WTC11 (cell line): ENCODE data around the gene DUX4.
"Not testable (repeated sequence)": the region's sequence is repeated elsewhere in the genome, so short reads cannot be mapped to it uniquely, and the experiment has no call there.

Experiments used
- CBFB ChIP-seq: sonication (generic); formaldehyde crosslinking; IDR thresholded peaks from 2 replicates; pipeline ENCODE4 v1.8.1; 2022; ENCODE audit warnings: mild to moderate bottlenecking, low read depth, missing genetic modification reagents
- EMX1 ChIP-seq: fragments of 250-450 bp; sonication (Bioruptor Pico); IDR thresholded peaks from 2 replicates; pipeline ENCODE4 v1.8.0; 2021; ENCODE audit warnings: mild to moderate bottlenecking
- NFYB ChIP-seq: sonication (generic); formaldehyde crosslinking; conservative IDR thresholded peaks from 2 replicates; pipeline ENCODE4 v1.8.0; 2022; ENCODE audit warnings: low read depth, missing genetic modification reagents
- NR2C2 ChIP-seq: sonication (generic); formaldehyde crosslinking; IDR thresholded peaks from 2 replicates; pipeline ENCODE4 v1.8.0; 2022; ENCODE audit warnings: mild to moderate bottlenecking, missing genetic modification reagents
- SMAD4 ChIP-seq: sonication (generic); formaldehyde crosslinking; IDR thresholded peaks from 2 replicates; pipeline ENCODE4 v1.8.0; 2022; ENCODE audit warnings: mild to moderate bottlenecking, missing genetic modification reagents
- ZNF121 ChIP-seq: sonication (generic); formaldehyde crosslinking; IDR thresholded peaks from 2 replicates; pipeline ENCODE4 v1.8.0; 2023; ENCODE audit warnings: missing genetic modification reagents
- ZNF263 ChIP-seq: sonication (generic); formaldehyde crosslinking; IDR thresholded peaks from 2 replicates; pipeline ENCODE4 v1.8.1; 2022; ENCODE audit warnings: low read depth, mild to moderate bottlenecking, moderate library complexity, missing genetic modification reagents
- TF ChIP-seq, protein P1 (sequence below): sonication (generic); formaldehyde crosslinking; IDR thresholded peaks from 2 replicates; pipeline ENCODE4 v1.8.1; 2022; ENCODE audit warnings: missing genetic modification reagents, borderline replicate concordance
- TF ChIP-seq, protein P2 (sequence below): fragments of 200-600 bp; IDR thresholded peaks from 2 replicates; pipeline ENCODE4 v1.8.0; 2022; ENCODE audit warnings: antibody characterized with exemption
- TF ChIP-seq, protein P3 (sequence below): sonication (generic); formaldehyde crosslinking; IDR thresholded peaks from 2 replicates; pipeline ENCODE4 v1.8.0; 2022; ENCODE audit warnings: mild to moderate bottlenecking, missing genetic modification reagents
- TF ChIP-seq, protein P4 (sequence below): sonication (generic); formaldehyde crosslinking; IDR thresholded peaks from 2 replicates; pipeline ENCODE4 v1.8.1; 2023; ENCODE audit warnings: mild to moderate bottlenecking, moderate library complexity, missing genetic modification reagents
- TF ChIP-seq, protein P5 (sequence below): sonication (generic); formaldehyde crosslinking; IDR thresholded peaks from 2 replicates; pipeline ENCODE4 v1.8.1; 2022; ENCODE audit warnings: low read depth, mild to moderate bottlenecking, moderate library complexity, missing genetic modification reagents, borderline replicate concordance
- TF ChIP-seq, protein P6 (sequence below): sonication (generic); formaldehyde crosslinking; IDR thresholded peaks from 2 replicates; pipeline ENCODE4 v1.8.1; 2023; ENCODE audit warnings: mild to moderate bottlenecking, missing genetic modification reagents

DNA sequence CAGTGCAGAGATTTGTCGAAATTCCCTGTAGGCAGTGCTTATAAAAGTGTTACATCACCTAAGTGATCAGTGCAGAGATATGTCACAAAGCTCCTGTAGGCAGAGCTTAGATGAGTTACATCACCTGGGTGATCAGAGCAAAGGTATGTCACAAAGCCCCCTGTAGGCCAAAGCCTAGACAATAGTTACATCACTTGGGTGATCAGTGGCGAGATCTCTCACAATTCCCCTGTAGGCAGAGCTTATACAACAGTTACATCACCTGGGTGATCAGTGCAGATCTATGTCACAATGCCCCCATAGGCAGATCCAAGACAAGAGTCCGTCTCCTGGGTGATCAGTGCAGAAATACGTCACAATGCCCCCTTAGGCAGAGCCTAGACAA, 5.0 kb downstream of the DUX4 start:
- TF ChIP-seq, protein P1, sequence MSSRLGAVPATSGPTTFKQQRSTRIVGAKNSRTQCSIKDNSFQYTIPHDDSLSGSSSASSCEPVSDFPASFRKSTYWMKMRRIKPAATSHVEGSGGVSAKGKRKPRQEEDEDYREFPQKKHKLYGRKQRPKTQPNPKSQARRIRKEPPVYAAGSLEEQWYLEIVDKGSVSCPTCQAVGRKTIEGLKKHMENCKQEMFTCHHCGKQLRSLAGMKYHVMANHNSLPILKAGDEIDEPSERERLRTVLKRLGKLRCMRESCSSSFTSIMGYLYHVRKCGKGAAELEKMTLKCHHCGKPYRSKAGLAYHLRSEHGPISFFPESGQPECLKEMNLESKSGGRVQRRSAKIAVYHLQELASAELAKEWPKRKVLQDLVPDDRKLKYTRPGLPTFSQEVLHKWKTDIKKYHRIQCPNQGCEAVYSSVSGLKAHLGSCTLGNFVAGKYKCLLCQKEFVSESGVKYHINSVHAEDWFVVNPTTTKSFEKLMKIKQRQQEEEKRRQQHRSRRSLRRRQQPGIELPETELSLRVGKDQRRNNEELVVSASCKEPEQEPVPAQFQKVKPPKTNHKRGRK (CRISPR knock-in tag), result not testable (repeated sequence)
- TF ChIP-seq, protein P2, sequence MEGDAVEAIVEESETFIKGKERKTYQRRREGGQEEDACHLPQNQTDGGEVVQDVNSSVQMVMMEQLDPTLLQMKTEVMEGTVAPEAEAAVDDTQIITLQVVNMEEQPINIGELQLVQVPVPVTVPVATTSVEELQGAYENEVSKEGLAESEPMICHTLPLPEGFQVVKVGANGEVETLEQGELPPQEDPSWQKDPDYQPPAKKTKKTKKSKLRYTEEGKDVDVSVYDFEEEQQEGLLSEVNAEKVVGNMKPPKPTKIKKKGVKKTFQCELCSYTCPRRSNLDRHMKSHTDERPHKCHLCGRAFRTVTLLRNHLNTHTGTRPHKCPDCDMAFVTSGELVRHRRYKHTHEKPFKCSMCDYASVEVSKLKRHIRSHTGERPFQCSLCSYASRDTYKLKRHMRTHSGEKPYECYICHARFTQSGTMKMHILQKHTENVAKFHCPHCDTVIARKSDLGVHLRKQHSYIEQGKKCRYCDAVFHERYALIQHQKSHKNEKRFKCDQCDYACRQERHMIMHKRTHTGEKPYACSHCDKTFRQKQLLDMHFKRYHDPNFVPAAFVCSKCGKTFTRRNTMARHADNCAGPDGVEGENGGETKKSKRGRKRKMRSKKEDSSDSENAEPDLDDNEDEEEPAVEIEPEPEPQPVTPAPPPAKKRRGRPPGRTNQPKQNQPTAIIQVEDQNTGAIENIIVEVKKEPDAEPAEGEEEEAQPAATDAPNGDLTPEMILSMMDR, result not testable (repeated sequence)
- not testable (repeated sequence) for TF ChIP-seq SMAD4; NR2C2 (CRISPR knock-in tag); CBFB (CRISPR knock-in tag); ZNF121 (CRISPR knock-in tag); EMX1 (CRISPR knock-in tag); NFYB (CRISPR knock-in tag); ZNF263 (CRISPR knock-in tag)
- TF ChIP-seq, protein P3, sequence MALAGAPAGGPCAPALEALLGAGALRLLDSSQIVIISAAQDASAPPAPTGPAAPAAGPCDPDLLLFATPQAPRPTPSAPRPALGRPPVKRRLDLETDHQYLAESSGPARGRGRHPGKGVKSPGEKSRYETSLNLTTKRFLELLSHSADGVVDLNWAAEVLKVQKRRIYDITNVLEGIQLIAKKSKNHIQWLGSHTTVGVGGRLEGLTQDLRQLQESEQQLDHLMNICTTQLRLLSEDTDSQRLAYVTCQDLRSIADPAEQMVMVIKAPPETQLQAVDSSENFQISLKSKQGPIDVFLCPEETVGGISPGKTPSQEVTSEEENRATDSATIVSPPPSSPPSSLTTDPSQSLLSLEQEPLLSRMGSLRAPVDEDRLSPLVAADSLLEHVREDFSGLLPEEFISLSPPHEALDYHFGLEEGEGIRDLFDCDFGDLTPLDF (CRISPR knock-in tag), result not testable (repeated sequence)
- TF ChIP-seq, protein P4, sequence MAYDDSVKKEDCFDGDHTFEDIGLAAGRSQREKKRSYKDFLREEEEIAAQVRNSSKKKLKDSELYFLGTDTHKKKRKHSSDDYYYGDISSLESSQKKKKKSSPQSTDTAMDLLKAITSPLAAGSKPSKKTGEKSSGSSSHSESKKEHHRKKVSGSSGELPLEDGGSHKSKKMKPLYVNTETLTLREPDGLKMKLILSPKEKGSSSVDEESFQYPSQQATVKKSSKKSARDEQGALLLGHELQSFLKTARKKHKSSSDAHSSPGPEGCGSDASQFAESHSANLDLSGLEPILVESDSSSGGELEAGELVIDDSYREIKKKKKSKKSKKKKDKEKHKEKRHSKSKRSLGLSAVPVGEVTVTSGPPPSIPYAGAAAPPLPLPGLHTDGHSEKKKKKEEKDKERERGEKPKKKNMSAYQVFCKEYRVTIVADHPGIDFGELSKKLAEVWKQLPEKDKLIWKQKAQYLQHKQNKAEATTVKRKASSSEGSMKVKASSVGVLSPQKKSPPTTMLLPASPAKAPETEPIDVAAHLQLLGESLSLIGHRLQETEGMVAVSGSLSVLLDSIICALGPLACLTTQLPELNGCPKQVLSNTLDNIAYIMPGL (CRISPR knock-in tag), result not testable (repeated sequence)
- TF ChIP-seq, protein P5, sequence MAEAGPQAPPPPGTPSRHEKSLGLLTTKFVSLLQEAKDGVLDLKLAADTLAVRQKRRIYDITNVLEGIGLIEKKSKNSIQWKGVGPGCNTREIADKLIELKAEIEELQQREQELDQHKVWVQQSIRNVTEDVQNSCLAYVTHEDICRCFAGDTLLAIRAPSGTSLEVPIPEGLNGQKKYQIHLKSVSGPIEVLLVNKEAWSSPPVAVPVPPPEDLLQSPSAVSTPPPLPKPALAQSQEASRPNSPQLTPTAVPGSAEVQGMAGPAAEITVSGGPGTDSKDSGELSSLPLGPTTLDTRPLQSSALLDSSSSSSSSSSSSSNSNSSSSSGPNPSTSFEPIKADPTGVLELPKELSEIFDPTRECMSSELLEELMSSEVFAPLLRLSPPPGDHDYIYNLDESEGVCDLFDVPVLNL, result not testable (repeated sequence)
- TF ChIP-seq, protein P6, sequence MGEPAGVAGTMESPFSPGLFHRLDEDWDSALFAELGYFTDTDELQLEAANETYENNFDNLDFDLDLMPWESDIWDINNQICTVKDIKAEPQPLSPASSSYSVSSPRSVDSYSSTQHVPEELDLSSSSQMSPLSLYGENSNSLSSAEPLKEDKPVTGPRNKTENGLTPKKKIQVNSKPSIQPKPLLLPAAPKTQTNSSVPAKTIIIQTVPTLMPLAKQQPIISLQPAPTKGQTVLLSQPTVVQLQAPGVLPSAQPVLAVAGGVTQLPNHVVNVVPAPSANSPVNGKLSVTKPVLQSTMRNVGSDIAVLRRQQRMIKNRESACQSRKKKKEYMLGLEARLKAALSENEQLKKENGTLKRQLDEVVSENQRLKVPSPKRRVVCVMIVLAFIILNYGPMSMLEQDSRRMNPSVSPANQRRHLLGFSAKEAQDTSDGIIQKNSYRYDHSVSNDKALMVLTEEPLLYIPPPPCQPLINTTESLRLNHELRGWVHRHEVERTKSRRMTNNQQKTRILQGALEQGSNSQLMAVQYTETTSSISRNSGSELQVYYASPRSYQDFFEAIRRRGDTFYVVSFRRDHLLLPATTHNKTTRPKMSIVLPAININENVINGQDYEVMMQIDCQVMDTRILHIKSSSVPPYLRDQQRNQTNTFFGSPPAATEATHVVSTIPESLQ (CRISPR knock-in tag), result not testable (repeated sequence)
